ENCODE measurements around the gene ZMYND8. TPM values are rescaled to one million over a fixed set of nuclear protein-coding genes. Genes with fewer than 3 reads are reported as not detected.

The ZMYND8 gene
- total RNA-seq, 4 donors from 2014 or later: 33.3 to 46.7 (median 39.2) TPM

GRCh38 chr20:47233333-47234188 is 122.9 kb downstream of the ZMYND8 start:
- TF ChIP-seq CTCF (IDR thresholded peaks at IDR 0.05; ENCODE audit: low read depth): no peak

DNA sequence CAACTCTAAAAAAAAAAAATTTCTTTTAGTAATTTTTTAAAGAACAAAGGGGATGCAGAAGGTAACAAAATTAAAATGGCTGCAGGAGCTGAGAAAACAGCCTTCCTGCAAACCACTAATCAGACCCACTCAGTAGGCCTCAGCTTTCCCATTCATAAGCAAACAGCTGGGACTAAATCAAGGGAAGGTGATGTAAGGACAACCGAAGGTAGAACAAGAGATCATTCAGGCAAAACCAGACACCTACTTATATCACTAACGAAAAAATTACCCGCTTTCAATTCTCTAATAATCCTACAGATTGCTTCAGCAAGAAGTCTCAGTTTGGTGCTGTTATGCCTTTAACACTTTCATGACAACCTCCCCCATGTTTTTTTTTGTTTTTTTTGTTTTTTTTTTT is 124.0 kb downstream of the ZMYND8 start:
- no peak for TF ChIP-seq CTCF (IDR thresholded peaks at IDR 0.05; ENCODE audit: low read depth)

- no peak for TF ChIP-seq CTCF (IDR thresholded peaks at IDR 0.05; ENCODE audit: low read depth)
These were observed 125.0 kb downstream of the ZMYND8 start for GRCh38 chr20:47231382-47232039.

DNA sequence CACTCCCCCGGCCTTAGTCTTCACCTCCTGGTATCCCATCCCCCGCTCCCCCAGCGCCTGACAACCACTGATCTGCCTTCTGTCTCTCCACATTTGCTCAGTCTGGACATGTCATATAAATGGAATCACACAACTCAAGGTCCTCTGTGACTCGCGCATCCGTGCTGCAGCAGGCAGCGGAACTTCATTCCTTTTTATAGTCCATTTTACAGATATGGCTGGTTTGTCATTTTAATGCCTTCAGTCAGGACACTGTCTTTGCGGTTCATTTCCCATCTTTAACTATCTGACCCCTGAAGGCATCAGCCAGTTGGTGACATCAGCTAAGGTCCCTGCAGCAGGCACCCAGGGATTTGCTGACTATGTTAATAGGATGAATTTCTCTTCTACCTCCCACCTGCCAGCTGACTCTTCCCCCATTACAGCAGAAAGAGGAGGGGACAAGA is 125.7 kb downstream of the ZMYND8 start:
- no peak for TF ChIP-seq CTCF (IDR thresholded peaks at IDR 0.05; ENCODE audit: low read depth)

GRCh38 chr20:47228654-47229053 is 127.8 kb downstream of the ZMYND8 start:
- no peak for TF ChIP-seq CTCF (IDR thresholded peaks at IDR 0.05; ENCODE audit: low read depth)

GRCh38 chr20:47227576-47227975 is 128.9 kb downstream of the ZMYND8 start:
- TF ChIP-seq CTCF (IDR thresholded peaks at IDR 0.05; ENCODE audit: low read depth): no peak

DNA sequence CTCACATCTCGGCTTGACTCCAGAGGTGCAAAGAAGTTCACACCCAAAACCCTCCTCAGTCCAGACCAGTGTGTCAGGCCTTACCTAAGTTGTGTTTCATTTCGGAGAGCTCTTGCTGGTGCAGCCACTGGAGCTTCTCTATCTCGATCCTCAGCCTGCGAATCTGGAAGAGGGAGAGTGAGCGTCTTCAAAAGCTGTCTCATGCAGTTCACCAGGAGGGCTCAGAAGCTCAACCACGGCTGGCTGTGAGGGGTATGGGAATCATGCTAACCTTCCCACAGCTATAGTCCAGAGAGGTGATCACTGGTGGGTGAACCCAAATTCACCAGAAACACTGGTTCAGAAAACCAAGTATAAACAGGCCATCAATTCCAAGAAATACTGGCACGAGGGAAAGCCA is 129.4 kb downstream of the ZMYND8 start:
- no peak for TF ChIP-seq CTCF (IDR thresholded peaks at IDR 0.05; ENCODE audit: low read depth)
